ENCODE results near the gene EIF3D. TPM values are rescaled to one million over a fixed set of nuclear protein-coding genes. Genes with fewer than 3 reads are reported as not detected.

Gene EIF3D
- total RNA-seq, 1 experiment from 2014 or later: 237 TPM

DNA sequence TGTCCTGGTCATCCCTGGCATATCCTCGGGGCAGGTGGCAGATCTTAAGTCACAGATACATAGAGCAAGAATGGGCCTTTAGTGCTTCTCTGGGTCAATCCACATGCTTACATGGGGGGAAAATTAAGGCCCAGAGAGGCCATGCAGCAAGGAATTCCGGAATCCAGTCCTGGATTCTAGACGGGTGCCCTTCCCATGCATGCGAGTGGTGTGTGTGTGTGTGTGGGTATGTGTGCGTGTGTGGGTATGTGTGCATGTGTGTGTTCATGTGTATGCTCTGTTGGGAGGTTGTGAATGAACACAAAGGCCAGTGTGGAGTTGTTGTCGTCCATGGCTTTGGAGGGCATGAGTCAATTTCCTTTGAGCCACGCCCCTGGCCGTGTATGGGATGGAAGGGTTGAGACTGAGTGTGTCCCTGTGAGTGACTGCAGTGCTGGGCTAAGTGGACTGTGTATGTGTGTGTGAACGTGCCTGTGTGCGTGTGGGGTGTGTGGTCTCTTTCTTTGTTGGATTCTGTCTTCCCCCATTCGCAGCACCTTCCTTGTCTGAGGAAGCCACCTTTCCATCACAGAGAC, 33.4 kb upstream of the EIF3D start (continued):
- TF ChIP-seq, protein P1, sequence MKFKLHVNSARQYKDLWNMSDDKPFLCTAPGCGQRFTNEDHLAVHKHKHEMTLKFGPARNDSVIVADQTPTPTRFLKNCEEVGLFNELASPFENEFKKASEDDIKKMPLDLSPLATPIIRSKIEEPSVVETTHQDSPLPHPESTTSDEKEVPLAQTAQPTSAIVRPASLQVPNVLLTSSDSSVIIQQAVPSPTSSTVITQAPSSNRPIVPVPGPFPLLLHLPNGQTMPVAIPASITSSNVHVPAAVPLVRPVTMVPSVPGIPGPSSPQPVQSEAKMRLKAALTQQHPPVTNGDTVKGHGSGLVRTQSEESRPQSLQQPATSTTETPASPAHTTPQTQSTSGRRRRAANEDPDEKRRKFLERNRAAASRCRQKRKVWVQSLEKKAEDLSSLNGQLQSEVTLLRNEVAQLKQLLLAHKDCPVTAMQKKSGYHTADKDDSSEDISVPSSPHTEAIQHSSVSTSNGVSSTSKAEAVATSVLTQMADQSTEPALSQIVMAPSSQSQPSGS (CRISPR knock-in tag; IDR thresholded peaks at IDR 0.05; ENCODE audit: borderline replicate concordance, low read depth): no peak
- TF ChIP-seq GRHL2 (CRISPR knock-in tag; IDR thresholded peaks at IDR 0.05; ENCODE audit: insufficient replicate concordance, severe bottlenecking): no peak
- no peak for TF ChIP-seq FOXP4 (CRISPR knock-in tag; IDR thresholded peaks at IDR 0.05)
- TF ChIP-seq CREB1 (CRISPR knock-in tag; IDR thresholded peaks at IDR 0.05): no peak
- TF ChIP-seq, protein P2, sequence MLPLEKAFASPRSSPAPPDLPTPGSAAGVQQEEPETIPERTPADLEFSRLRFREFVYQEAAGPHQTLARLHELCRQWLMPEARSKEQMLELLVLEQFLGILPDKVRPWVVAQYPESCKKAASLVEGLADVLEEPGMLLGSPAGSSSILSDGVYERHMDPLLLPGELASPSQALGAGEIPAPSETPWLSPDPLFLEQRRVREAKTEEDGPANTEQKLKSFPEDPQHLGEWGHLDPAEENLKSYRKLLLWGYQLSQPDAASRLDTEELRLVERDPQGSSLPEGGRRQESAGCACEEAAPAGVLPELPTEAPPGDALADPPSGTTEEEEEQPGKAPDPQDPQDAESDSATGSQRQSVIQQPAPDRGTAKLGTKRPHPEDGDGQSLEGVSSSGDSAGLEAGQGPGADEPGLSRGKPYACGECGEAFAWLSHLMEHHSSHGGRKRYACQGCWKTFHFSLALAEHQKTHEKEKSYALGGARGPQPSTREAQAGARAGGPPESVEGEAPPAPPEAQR (CRISPR knock-in tag; IDR thresholded peaks at IDR 0.05): no peak
- TF ChIP-seq NFYB (CRISPR knock-in tag; conservative IDR thresholded peaks at IDR 0.05; ENCODE audit: low read depth): no peak
- TF ChIP-seq TCF7 (CRISPR knock-in tag; IDR thresholded peaks at IDR 0.05; ENCODE audit: low read depth): no peak
- TF ChIP-seq, protein P3, sequence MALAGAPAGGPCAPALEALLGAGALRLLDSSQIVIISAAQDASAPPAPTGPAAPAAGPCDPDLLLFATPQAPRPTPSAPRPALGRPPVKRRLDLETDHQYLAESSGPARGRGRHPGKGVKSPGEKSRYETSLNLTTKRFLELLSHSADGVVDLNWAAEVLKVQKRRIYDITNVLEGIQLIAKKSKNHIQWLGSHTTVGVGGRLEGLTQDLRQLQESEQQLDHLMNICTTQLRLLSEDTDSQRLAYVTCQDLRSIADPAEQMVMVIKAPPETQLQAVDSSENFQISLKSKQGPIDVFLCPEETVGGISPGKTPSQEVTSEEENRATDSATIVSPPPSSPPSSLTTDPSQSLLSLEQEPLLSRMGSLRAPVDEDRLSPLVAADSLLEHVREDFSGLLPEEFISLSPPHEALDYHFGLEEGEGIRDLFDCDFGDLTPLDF (CRISPR knock-in tag; IDR thresholded peaks at IDR 0.05): no peak
- TF ChIP-seq ZNF423 (CRISPR knock-in tag; IDR thresholded peaks at IDR 0.05): no peak
- no peak for TF ChIP-seq RELA (CRISPR knock-in tag; IDR thresholded peaks at IDR 0.05; ENCODE audit: borderline replicate concordance)
- no peak for TF ChIP-seq AFF4 (CRISPR knock-in tag; IDR thresholded peaks at IDR 0.05; ENCODE audit: borderline replicate concordance)
- TF ChIP-seq ZNF425 (CRISPR knock-in tag; conservative IDR thresholded peaks at IDR 0.05): no peak

DNA sequence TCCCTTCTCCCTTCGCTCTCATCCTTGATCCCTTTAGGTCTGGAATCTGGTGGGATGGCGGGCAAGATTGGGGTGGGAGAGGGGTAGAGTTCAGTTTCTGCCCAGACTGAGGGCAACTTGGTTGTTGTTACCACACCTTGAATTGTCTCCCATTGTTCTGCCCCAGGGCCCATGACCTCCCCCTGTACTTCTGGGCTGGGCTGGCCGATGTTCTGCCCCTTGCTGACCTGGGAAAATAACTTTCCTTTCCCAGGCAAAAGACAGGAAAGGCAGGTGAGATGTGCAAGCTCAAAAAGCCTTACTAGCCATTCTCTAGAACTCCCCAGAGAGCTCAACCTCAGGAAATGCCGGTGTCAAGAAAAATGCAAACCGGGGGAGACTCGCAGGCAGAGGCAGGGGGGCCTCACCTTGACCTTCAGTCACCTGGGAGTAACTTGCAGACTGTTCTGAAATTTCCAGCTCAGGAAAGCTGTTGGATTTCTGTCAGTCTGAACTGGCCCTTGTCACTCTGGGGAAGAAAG, 32.4 kb upstream of the EIF3D start:
- ATAC-seq: peak; percentile 29
- Mint-ChIP-seq H3K4me3 (no peak overlapping the region), H3K27me3 (ENCODE audit: low read depth) (no peaks in the 10 kb centered on the region), H3K9me3 (no peaks in the 10 kb centered on the region), H3K27ac (peak overlapping the region; percentile 89), H3K4me1 (peaks cover 33% of the 10 kb centered on the region), H3K36me3 (no peaks in the 10 kb centered on the region)
- POLR2A ChIA-PET: interaction anchor here (0.7 to 1.2 kb wide), 3 partner anchors 12 to 228 kb away, joined by 3 to 4 read pairs (median 3); no protein-coding TSS in a partner anchor
- CTCF ChIA-PET: interaction anchor here (0.5 to 1.7 kb wide), 10 partner anchors 8 to 638 kb away, joined by 3 to 18 read pairs (median 4); partner anchors contain the start of gene CACNG2
- no peak for DNase-seq (ENCODE audit: low spot score)
- no peak for TF ChIP-seq ZNF317 (CRISPR knock-in tag; IDR thresholded peaks at IDR 0.05; ENCODE audit: borderline replicate concordance, low read depth)
- TF ChIP-seq, protein P4, sequence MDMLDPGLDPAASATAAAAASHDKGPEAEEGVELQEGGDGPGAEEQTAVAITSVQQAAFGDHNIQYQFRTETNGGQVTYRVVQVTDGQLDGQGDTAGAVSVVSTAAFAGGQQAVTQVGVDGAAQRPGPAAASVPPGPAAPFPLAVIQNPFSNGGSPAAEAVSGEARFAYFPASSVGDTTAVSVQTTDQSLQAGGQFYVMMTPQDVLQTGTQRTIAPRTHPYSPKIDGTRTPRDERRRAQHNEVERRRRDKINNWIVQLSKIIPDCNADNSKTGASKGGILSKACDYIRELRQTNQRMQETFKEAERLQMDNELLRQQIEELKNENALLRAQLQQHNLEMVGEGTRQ (CRISPR knock-in tag; IDR thresholded peaks at IDR 0.05): no peak
- TF ChIP-seq MYBL2 (CRISPR knock-in tag; IDR thresholded peaks at IDR 0.05): no peak
- TF ChIP-seq, protein P5, sequence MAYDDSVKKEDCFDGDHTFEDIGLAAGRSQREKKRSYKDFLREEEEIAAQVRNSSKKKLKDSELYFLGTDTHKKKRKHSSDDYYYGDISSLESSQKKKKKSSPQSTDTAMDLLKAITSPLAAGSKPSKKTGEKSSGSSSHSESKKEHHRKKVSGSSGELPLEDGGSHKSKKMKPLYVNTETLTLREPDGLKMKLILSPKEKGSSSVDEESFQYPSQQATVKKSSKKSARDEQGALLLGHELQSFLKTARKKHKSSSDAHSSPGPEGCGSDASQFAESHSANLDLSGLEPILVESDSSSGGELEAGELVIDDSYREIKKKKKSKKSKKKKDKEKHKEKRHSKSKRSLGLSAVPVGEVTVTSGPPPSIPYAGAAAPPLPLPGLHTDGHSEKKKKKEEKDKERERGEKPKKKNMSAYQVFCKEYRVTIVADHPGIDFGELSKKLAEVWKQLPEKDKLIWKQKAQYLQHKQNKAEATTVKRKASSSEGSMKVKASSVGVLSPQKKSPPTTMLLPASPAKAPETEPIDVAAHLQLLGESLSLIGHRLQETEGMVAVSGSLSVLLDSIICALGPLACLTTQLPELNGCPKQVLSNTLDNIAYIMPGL (CRISPR knock-in tag; IDR thresholded peaks at IDR 0.05): no peak

Data from WTC11 (cell line).